Caco-2 (cell line): Measurements from ENCODE around the gene CLEC16A. TPM values are rescaled to one million over a fixed set of nuclear protein-coding genes. Genes with fewer than 3 reads are reported as not detected.

ENCODE experiments used
- BruUV-seq: library from RNA; stranded (reverse); fragments of 400-500 nt; replicated peaks from 2 replicates; lab custom pipeline; 2021; lab: Mats Ljungman, UMichigan
- CTCF ChIA-PET: fragments of 300-600 bp; sonication (Branson Sonifier 250); formaldehyde crosslinking; loops from one replicate; lab custom pipeline; 2022; ENCODE audit warnings: antibody characterized with exemption; lab: Charles Lee
- POLR2A ChIA-PET: fragments of 300-600 bp; sonication (Branson Sonifier 250); formaldehyde crosslinking; loops from one replicate; lab custom pipeline; 2022; ENCODE audit warnings: antibody characterized with exemption; lab: Charles Lee
- DNase-seq, 2 experiments: peaks; one replicate each; pipeline versions ENCODE4 v3.0.0 to v3.0.0-alpha.2; 2020 to 2022
- H3K27me3 ChIP-seq: replicated peaks from 2 replicates; pipeline ENCODE4 v1.6.0; 2011; ENCODE audit warnings: low read length; ENCODE audit not compliant: control insufficient read depth, insufficient read depth
- H3K36me3 ChIP-seq: 2 replicates; pipeline ENCODE4 v1.5.1; 2011; ENCODE audit warnings: low read length; ENCODE audit not compliant: control insufficient read depth, insufficient read depth
- H3K4me1 ChIP-seq: fragments of 250-450 bp; sonication (Bioruptor Pico); 2 replicates; pipeline ENCODE4 v1.5.1; 2020; ENCODE audit warnings: mild to moderate bottlenecking
- H3K4me3 ChIP-seq: 2 replicates; pipeline ENCODE4 v1.5.1; 2011; ENCODE audit warnings: low read depth, mild to moderate bottlenecking, control low read depth, low read length
- H3K9me3 ChIP-seq: fragments of 250-450 bp; sonication (Bioruptor Pico); 2 replicates; pipeline ENCODE4 v1.5.1; 2020; ENCODE audit warnings: mild to moderate bottlenecking, moderate library complexity
- H3K27ac Mint-ChIP-seq: one replicate; pipeline ENCODE4 v1.8.0; 2022; ENCODE audit warnings: mixed read lengths; ENCODE audit not compliant: unreplicated experiment
- H3K27me3 Mint-ChIP-seq: one replicate; pipeline ENCODE4 v1.8.0; 2022; ENCODE audit warnings: mixed read lengths; ENCODE audit not compliant: insufficient read depth, unreplicated experiment
- H3K36me3 Mint-ChIP-seq: one replicate; pipeline ENCODE4 v1.8.0; 2022; ENCODE audit warnings: mild to moderate bottlenecking, mixed read lengths; ENCODE audit not compliant: insufficient read depth, unreplicated experiment
- H3K4me1 Mint-ChIP-seq: one replicate; pipeline ENCODE4 v1.8.0; 2022; ENCODE audit warnings: low read depth, mixed read lengths; ENCODE audit not compliant: unreplicated experiment
- H3K4me3 Mint-ChIP-seq: one replicate; pipeline ENCODE4 v1.8.0; 2022; ENCODE audit warnings: mild to moderate bottlenecking, moderate library complexity, mixed read lengths; ENCODE audit not compliant: unreplicated experiment
- H3K9me3 Mint-ChIP-seq: one replicate; pipeline ENCODE4 v1.8.0; 2022; ENCODE audit warnings: mixed read lengths; ENCODE audit not compliant: unreplicated experiment
- intact Hi-C: fragments of 100-400 bp; cut with micrococcal nuclease; formaldehyde crosslinking; loops from one replicate; pipeline ENCODE4 v1.10.0; 2022; ENCODE audit not compliant: unreplicated experiment
- total RNA-seq: library from RNA; stranded (reverse); gene quantifications from 2 replicates; pipeline ENCODE4 v1.2.3, GENCODE V29; 2022
- TF ChIP-seq, protein P1 (sequence below), 2 experiments: fragments of 200-600 bp in 1 of 2; IDR thresholded peaks; 1 replicate in 1 of 2; 2 replicates in 1 of 2; pipeline versions ENCODE4 v1.5.1 to v1.8.0; 2011 to 2022; ENCODE audit warnings: antibody characterized with exemption in 1 of 2, control low read depth in 1 of 2, inconsistent platforms in 1 of 2, low read depth in 1 of 2, low read length in 1 of 2, mild to moderate bottlenecking in 1 of 2, moderate library complexity in 1 of 2; ENCODE audit not compliant: insufficient read depth in 1 of 2, severe bottlenecking in 1 of 2, unreplicated experiment in 1 of 2

The CLEC16A gene
- total RNA-seq, 1 experiment from 2014 or later, result 27.0 TPM

GRCh38 chr16:11060842-11061241 is 116.5 kb downstream of the CLEC16A start:
- no peaks in the 10 kb centered on the region for H3K27me3 ChIP-seq
- no TSS peak for BruUV-seq
- ChIA-PET CTCF (no interaction called here), POLR2A (no interaction called here)
- H3K36me3 ChIP-seq, result no peaks in the 10 kb centered on the region
- no peaks in the 10 kb centered on the region for H3K9me3 ChIP-seq
- Mint-ChIP-seq H3K4me3 (no peak overlapping the region), H3K9me3 (no peaks in the 10 kb centered on the region), H3K27ac (no peak overlapping the region), H3K36me3 (peaks cover 5% of the 10 kb centered on the region), H3K27me3 (no peaks in the 10 kb centered on the region), H3K4me1 (peaks cover 18% of the 10 kb centered on the region)
- TF ChIP-seq, protein P1, sequence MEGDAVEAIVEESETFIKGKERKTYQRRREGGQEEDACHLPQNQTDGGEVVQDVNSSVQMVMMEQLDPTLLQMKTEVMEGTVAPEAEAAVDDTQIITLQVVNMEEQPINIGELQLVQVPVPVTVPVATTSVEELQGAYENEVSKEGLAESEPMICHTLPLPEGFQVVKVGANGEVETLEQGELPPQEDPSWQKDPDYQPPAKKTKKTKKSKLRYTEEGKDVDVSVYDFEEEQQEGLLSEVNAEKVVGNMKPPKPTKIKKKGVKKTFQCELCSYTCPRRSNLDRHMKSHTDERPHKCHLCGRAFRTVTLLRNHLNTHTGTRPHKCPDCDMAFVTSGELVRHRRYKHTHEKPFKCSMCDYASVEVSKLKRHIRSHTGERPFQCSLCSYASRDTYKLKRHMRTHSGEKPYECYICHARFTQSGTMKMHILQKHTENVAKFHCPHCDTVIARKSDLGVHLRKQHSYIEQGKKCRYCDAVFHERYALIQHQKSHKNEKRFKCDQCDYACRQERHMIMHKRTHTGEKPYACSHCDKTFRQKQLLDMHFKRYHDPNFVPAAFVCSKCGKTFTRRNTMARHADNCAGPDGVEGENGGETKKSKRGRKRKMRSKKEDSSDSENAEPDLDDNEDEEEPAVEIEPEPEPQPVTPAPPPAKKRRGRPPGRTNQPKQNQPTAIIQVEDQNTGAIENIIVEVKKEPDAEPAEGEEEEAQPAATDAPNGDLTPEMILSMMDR (IDR thresholded peaks at IDR 0.05; ENCODE audit: insufficient read depth in 1 of 2, low read depth in 1 of 2, low read length in 1 of 2, severe bottlenecking in 1 of 2, unreplicated experiment in 1 of 2), result no peak
- intact Hi-C loops, result no loop called here
- DNase-seq, result no peak
- H3K4me1 ChIP-seq, result peaks cover 5% of the 10 kb centered on the region; the same call in 1 of the 2 replicates
- no peak overlapping the region for H3K4me3 ChIP-seq

GRCh38 chr16:11061629-11062270 is 117.4 kb downstream of the CLEC16A start:
- no peaks in the 10 kb centered on the region for H3K36me3 Mint-ChIP-seq
- TF ChIP-seq, protein P1 (IDR thresholded peaks at IDR 0.05; ENCODE audit: insufficient read depth in 1 of 2, low read depth in 1 of 2, low read length in 1 of 2, severe bottlenecking in 1 of 2, unreplicated experiment in 1 of 2), result no peak
- ChIA-PET CTCF (no interaction called here), POLR2A (no interaction called here)
- no peaks in the 10 kb centered on the region for H3K27me3 ChIP-seq
- H3K4me3 Mint-ChIP-seq, result no peak overlapping the region
- no peak overlapping the region for H3K4me3 ChIP-seq
- DNase-seq, result no peak
- no peaks in the 10 kb centered on the region for H3K36me3 ChIP-seq
- H3K27me3 Mint-ChIP-seq, result no peaks in the 10 kb centered on the region
- peaks cover 5% of the 10 kb centered on the region; the same call in 1 of the 2 replicates for H3K4me1 ChIP-seq
- intact Hi-C loops, result no loop called here
- no TSS peak for BruUV-seq
- no peaks in the 10 kb centered on the region for H3K9me3 ChIP-seq
- no peak overlapping the region for H3K27ac Mint-ChIP-seq
- H3K9me3 Mint-ChIP-seq, result no peaks in the 10 kb centered on the region
- H3K4me1 Mint-ChIP-seq, result peaks cover 9% of the 10 kb centered on the region

DNA sequence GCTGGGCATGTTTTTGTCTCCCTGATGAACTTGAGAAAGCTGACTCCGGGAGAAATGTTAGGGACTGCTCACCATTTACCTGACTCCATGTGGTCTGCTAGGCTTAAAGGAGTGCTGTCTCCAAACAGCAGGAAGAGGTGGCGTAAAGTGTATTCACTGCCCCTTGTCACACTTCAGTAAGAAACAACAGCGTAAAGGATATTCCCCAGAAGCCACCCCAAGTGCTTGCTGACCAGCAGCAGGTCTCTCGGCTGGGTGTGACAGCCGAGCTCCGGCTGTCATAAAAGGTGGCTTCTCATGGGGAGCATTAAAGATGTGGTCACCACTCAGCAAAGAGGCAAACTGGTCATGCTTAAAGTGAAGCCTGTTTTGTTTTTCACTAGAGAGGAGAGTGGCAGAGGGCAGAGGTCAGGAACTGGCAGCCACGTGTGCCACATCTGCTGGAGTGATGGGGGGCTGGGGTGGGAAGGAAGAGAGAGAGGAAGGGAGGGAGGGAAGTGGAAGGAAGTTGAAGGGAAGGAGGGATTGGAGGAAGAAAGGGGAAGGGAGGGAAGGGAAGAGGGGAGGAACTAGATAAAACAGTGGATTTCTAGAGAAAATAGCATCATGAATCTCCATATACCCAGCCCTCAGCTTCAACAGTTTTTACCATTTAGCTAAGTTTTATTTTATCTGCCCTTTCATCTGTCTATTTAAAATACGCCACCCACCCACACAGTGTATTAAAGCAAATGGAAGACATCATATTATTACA is 119.3 kb downstream of the CLEC16A start:
- no peaks in the 10 kb centered on the region for H3K9me3 ChIP-seq
- no peak overlapping the region for H3K27ac Mint-ChIP-seq

More for the DNA sequence above, 119.3 kb downstream of the CLEC16A start:
- Histone ChIP-seq H3K4me3 (no peak overlapping the region), H3K27me3 (no peaks in the 10 kb centered on the region), H3K36me3 (no peaks in the 10 kb centered on the region), H3K4me1 (peaks cover 5% of the 10 kb centered on the region; the same call in 1 of the 2 replicates)
- no TSS peak for BruUV-seq
- Mint-ChIP-seq H3K4me3 (no peak overlapping the region), H3K4me1 (peaks cover 6% of the 10 kb centered on the region), H3K27me3 (no peaks in the 10 kb centered on the region), H3K36me3 (peaks cover 4% of the 10 kb centered on the region), H3K9me3 (no peaks in the 10 kb centered on the region)
- TF ChIP-seq, protein P1 (IDR thresholded peaks at IDR 0.05; ENCODE audit: insufficient read depth in 1 of 2, low read depth in 1 of 2, low read length in 1 of 2, severe bottlenecking in 1 of 2, unreplicated experiment in 1 of 2), result no peak
- intact Hi-C loops, result no loop called here
- no peak for DNase-seq
- ChIA-PET CTCF (no interaction called here), POLR2A (no interaction called here)
